Middle frontal gyrus (tissue), 1 donor: Measurements from ENCODE around the gene TSPAN4.

Experiments
- DNase-seq: peaks from one replicate; pipeline ENCODE4 v3.0.0-alpha.2; 2015; ENCODE audit warnings: low spot score; ENCODE audit errors: extremely low spot score

TSPAN4 gene

GRCh38 chr11:834371-835316 is 8.0 kb upstream of the TSPAN4 start:
- DNase-seq, result no peak

GRCh38 chr11:836274-836673 is 6.4 kb upstream of the TSPAN4 start:
- no peak for DNase-seq

- no peak for DNase-seq
Measured at GRCh38 chr11:836700-837099, 6.0 kb upstream of the TSPAN4 start.

- no peak for DNase-seq
Measured at GRCh38 chr11:837189-837989, 5.3 kb upstream of the TSPAN4 start.

- no peak for DNase-seq
Measured at GRCh38 chr11:837990-838307, 4.7 kb upstream of the TSPAN4 start.

- DNase-seq, result no peak
Measured at GRCh38 chr11:838441-839279, 4.0 kb upstream of the TSPAN4 start.

GRCh38 chr11:839280-839623 is 3.4 kb upstream of the TSPAN4 start:
- no peak for DNase-seq

GRCh38 chr11:839875-840617 is 2.6 kb upstream of the TSPAN4 start:
- no peak for DNase-seq

- DNase-seq, result no peak
Measured at GRCh38 chr11:841981-842369, 677 bp upstream of the TSPAN4 start.

- DNase-seq, result no peak
Measured at GRCh38 chr11:843086-843734, 558 bp downstream of the TSPAN4 start.

- DNase-seq, result no peak
Measured at GRCh38 chr11:843818-844692, 1.4 kb downstream of the TSPAN4 start.

- DNase-seq, result no peak
Measured at GRCh38 chr11:844693-845644, 2.3 kb downstream of the TSPAN4 start.

GRCh38 chr11:845872-846495 is 3.3 kb downstream of the TSPAN4 start:
- DNase-seq, result no peak

- DNase-seq, result no peak
Measured at GRCh38 chr11:846496-847098, 3.9 kb downstream of the TSPAN4 start.

GRCh38 chr11:847876-848275 is 5.2 kb downstream of the TSPAN4 start:
- DNase-seq, result no peak

- DNase-seq, result no peak
Measured at GRCh38 chr11:848380-848931, 5.8 kb downstream of the TSPAN4 start.

- DNase-seq, result no peak
Measured at GRCh38 chr11:849104-849824, 6.6 kb downstream of the TSPAN4 start.
